ENCODE data around the gene DHRS12.

DHRS12 gene

DNA sequence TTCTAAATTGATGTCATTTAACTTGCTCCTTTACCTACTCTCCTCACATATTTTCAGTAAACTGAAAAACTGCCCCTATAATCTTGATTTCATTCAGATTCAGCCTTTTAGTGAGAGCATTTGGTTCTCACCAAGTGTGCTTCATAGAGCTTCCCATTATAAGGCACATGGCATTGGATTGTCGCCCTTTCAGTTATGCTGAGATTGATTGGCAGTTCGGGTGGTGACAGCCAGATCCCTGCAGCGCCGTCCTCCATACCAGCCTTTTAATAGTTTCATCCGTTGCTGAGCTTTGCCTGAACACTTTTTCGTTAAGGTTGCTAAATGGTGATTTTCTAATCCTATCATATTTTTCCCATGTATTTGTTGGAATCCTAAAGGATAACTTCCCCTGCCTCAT, 80.4 kb downstream of the DHRS12 start:
- Histone ChIP-seq H3K27me3 (ENCODE audit: insufficient read depth, low read length) (no peaks in the 10 kb centered on the region), H3K9me3 (ENCODE audit: low read length) (no peaks in the 10 kb centered on the region), H3K79me2 (ENCODE audit: insufficient read depth, low read length) (no peaks in the 10 kb centered on the region), H3K4me3 (ENCODE audit: low read depth, low read length, poor library complexity, severe bottlenecking) (no peak overlapping the region), H2AFZ (ENCODE audit: low read length) (no peak overlapping the region), H3K27ac (ENCODE audit: low read depth, low read length, poor library complexity, severe bottlenecking) (no peak overlapping the region), H3K9me2 (ENCODE audit: low read depth, low read length) (no peaks in the 10 kb centered on the region), H3K4me1 (ENCODE audit: insufficient read depth, low read length, severe bottlenecking) (no peaks in the 10 kb centered on the region), H3K9ac (ENCODE audit: low read length) (no peak overlapping the region), H4K20me1 (ENCODE audit: insufficient read depth, low read length) (no peaks in the 10 kb centered on the region), H3K4me2 (ENCODE audit: low read length) (no peak overlapping the region), H3K36me3 (ENCODE audit: insufficient read depth, low read length) (no peaks in the 10 kb centered on the region), H3F3A (ENCODE audit: insufficient read depth, low read length) (no peaks in the 10 kb centered on the region)
- TF ChIP-seq EZH2 (IDR thresholded peaks at IDR 0.05; ENCODE audit: borderline replicate concordance, low read length), result no peak
- TF ChIP-seq, protein P1, sequence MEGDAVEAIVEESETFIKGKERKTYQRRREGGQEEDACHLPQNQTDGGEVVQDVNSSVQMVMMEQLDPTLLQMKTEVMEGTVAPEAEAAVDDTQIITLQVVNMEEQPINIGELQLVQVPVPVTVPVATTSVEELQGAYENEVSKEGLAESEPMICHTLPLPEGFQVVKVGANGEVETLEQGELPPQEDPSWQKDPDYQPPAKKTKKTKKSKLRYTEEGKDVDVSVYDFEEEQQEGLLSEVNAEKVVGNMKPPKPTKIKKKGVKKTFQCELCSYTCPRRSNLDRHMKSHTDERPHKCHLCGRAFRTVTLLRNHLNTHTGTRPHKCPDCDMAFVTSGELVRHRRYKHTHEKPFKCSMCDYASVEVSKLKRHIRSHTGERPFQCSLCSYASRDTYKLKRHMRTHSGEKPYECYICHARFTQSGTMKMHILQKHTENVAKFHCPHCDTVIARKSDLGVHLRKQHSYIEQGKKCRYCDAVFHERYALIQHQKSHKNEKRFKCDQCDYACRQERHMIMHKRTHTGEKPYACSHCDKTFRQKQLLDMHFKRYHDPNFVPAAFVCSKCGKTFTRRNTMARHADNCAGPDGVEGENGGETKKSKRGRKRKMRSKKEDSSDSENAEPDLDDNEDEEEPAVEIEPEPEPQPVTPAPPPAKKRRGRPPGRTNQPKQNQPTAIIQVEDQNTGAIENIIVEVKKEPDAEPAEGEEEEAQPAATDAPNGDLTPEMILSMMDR (IDR thresholded peaks at IDR 0.05; ENCODE audit: low read length), result no peak

DNA sequence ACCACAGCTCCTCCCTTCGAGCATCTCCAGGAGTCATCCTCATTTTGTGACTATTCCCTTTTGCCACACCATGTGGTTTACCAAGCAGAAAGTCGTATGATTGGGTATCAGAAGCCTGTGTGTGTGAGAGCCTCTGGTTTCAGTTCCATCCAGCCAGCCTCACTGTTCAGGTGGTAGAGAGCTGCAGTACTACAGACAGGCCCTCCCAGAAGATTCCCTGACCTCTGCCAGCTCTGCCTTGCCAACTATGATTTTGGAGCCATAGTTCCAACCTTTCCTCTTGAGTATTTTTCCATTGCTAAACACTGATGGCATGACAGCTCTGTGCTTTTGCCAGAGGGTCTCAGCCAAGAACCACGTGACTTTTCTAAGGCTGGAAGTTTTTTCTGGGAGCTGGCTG, 82.5 kb downstream of the DHRS12 start:
- H3K79me2 ChIP-seq (ENCODE audit: insufficient read depth, low read length), result no peaks in the 10 kb centered on the region
- no peak overlapping the region for H3K9ac ChIP-seq (ENCODE audit: low read length)
- no peak overlapping the region for H3K4me3 ChIP-seq (ENCODE audit: low read depth, low read length, poor library complexity, severe bottlenecking)
- H3K36me3 ChIP-seq (ENCODE audit: insufficient read depth, low read length), result no peaks in the 10 kb centered on the region
- H3K27me3 ChIP-seq (ENCODE audit: insufficient read depth, low read length), result no peaks in the 10 kb centered on the region
- no peak overlapping the region for H2AFZ ChIP-seq (ENCODE audit: low read length)
- no peaks in the 10 kb centered on the region for H3K9me2 ChIP-seq (ENCODE audit: low read depth, low read length)
- H4K20me1 ChIP-seq (ENCODE audit: insufficient read depth, low read length), result no peaks in the 10 kb centered on the region
- no peaks in the 10 kb centered on the region for H3K4me1 ChIP-seq (ENCODE audit: insufficient read depth, low read length, severe bottlenecking)
- H3K9me3 ChIP-seq (ENCODE audit: low read length), result no peaks in the 10 kb centered on the region
- TF ChIP-seq, protein P1 (IDR thresholded peaks at IDR 0.05; ENCODE audit: low read length), result no peak
- no peak for TF ChIP-seq EZH2 (IDR thresholded peaks at IDR 0.05; ENCODE audit: borderline replicate concordance, low read length)
- H3K27ac ChIP-seq (ENCODE audit: low read depth, low read length, poor library complexity, severe bottlenecking), result no peak overlapping the region
- no peak overlapping the region for H3K4me2 ChIP-seq (ENCODE audit: low read length)
- no peaks in the 10 kb centered on the region for H3F3A ChIP-seq (ENCODE audit: insufficient read depth, low read length)

DNA sequence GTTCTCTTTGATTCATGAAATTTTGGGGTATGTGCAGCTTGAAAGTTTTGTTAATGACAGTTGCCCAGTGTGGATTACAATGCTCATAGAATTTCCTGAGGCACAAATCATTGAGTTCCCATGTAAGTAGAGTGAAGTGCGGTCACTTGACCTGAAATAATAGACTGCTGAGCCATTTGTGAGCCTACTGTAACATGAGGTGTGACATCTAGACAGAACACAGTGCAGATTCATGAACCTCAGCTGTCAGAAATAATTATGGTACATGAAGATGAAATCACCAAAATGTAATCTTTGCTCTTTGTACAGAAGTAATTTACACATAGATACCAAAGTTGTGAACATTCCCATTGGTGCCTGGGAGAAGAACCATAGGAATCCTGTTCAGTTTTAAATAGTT, 84.6 kb downstream of the DHRS12 start:
- no peaks in the 10 kb centered on the region for H3K9me3 ChIP-seq (ENCODE audit: low read length)
- no peak overlapping the region for H3K4me2 ChIP-seq (ENCODE audit: low read length)
- no peaks in the 10 kb centered on the region for H3K9me2 ChIP-seq (ENCODE audit: low read depth, low read length)
- H3K27ac ChIP-seq (ENCODE audit: low read depth, low read length, poor library complexity, severe bottlenecking), result no peak overlapping the region
- H4K20me1 ChIP-seq (ENCODE audit: insufficient read depth, low read length), result no peaks in the 10 kb centered on the region
- no peaks in the 10 kb centered on the region for H3K27me3 ChIP-seq (ENCODE audit: insufficient read depth, low read length)
- no peak overlapping the region for H3K4me3 ChIP-seq (ENCODE audit: low read depth, low read length, poor library complexity, severe bottlenecking)
- H3K36me3 ChIP-seq (ENCODE audit: insufficient read depth, low read length), result no peaks in the 10 kb centered on the region
- no peak overlapping the region for H2AFZ ChIP-seq (ENCODE audit: low read length)
- H3K4me1 ChIP-seq (ENCODE audit: insufficient read depth, low read length, severe bottlenecking), result no peaks in the 10 kb centered on the region
- no peak for TF ChIP-seq EZH2 (IDR thresholded peaks at IDR 0.05; ENCODE audit: borderline replicate concordance, low read length)
- TF ChIP-seq, protein P1 (IDR thresholded peaks at IDR 0.05; ENCODE audit: low read length), result no peak
- no peaks in the 10 kb centered on the region for H3K79me2 ChIP-seq (ENCODE audit: insufficient read depth, low read length)
- H3K9ac ChIP-seq (ENCODE audit: low read length), result no peak overlapping the region
- H3F3A ChIP-seq (ENCODE audit: insufficient read depth, low read length), result no peaks in the 10 kb centered on the region

Data from OCI-LY1 (cell line).